ENCODE data around the gene ZNF622.
"Not testable (repeated sequence)": the region's sequence is repeated elsewhere in the genome, so short reads cannot be mapped to it uniquely, and the experiment has no call there.

The ZNF622 gene

GRCh38 chr5:16480821-16481538 is 15.4 kb upstream of the ZNF622 start:
- no peak for DNase-seq (ENCODE audit: low read depth in 2 of 3, low spot score in 2 of 3)

DNA sequence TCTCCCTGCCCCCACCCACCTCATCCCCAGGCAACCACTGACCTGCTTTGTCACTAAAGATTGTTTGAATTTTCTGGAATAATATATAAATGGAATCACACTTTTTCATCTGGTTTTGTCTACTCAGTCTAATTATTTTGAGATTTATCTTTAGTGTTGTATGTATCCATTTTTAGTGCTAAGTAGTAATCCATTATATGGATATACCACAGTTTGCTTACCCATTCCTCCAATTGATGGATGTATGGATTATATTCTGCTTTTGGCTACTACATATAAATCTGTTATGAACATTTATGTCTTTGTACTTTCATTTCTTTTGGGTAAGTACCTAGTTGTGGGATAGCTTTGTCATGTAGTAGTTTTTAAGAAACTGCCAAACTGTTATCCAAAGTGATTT is 14.5 kb upstream of the ZNF622 start:
- DNase-seq (ENCODE audit: low read depth in 2 of 3, low spot score in 2 of 3): no peak

- DNase-seq (ENCODE audit: low read depth in 2 of 3, low spot score in 2 of 3): no peak
Measured at GRCh38 chr5:16477541-16477940, 11.9 kb upstream of the ZNF622 start.

GRCh38 chr5:16476417-16476816 is 10.8 kb upstream of the ZNF622 start:
- DNase-seq (ENCODE audit: low read depth in 2 of 3, low spot score in 2 of 3): not testable (repeated sequence)

- no peak for DNase-seq (ENCODE audit: low read depth in 2 of 3, low spot score in 2 of 3)
Measured at GRCh38 chr5:16471387-16471786, 5.8 kb upstream of the ZNF622 start.

DNA sequence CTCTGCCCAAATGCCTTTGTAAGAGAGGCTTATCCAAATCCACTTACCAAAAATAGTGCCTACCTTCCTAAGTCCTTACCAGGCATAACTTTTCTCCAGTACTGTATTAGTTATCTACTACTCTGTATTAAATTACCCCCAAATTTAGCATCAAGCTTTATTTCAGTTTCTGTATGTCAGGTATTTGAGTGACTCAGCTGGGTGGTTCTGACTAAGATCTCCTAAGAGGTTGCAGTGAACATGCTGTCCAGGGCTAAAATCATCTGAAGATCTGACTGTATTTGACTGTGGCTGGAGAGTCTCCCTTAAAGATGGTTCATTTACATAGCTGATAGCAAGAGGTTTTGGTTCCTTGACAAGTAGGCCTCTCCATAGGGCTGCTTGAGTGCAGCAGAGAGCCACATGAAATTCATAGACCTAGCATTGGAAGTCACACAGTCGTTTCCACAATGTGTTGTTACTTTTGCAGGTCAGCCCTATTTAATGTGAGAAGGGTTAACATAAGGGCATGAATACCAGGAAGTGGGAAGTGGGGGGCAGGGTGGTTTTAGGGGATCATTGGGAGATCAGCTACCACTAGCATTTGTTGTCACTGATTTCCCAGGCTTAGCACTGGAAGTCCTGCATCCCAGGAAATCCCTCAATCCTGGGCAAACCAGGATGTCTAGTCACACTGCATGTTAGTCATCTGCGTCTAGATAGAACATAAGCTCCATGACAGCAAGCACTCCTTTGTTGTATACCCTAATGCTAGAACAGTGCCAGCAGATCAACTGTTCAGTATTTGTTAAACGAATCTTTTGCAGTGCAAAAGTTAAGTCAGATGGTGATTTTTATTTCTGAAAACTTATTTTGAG is 2.0 kb upstream of the ZNF622 start:
- no peak for DNase-seq (ENCODE audit: low read depth in 2 of 3, low spot score in 2 of 3)

DNA sequence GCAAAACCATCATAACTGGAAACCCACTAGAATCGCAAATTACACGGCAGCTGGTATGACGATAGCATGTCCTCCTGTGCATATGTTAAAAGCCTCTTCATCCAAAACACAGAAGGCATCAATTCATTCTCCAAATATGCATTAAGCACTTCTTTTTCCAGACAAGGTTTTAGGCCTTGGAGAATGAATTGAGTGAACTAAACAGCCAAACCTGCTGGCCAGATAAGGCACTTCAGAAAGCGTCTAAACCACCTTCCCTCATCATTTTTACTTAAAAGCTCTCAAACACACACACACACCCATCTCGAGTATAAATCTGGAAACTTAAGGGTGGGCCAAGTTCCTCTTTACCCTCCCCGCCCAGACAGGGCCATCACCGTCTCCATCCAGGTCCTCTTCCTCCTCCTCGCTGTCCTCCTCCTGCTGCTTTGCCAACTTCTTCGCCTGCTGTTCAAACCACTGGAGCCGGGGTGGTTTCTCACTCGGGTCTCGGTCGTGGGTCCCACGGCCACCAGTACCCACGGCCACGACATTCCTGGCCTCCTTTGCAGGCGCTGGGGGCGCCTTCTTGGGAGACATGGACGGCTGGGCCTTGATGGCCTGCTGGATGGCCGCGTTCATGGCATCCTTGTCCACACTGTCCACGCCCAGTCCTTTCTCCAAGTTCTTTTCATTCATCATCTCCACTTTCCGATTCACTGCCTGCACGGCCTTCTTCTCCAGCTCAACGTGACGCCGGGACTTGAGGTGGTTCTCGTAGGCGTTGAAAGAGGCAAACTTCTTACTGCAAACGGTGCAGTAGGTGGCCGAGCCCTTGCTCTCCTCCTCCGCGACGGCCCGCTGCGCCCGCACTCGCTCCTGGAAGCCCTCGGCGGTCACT is 696 bp downstream of the ZNF622 start:
- DNase-seq (ENCODE audit: low read depth in 2 of 3, low spot score in 2 of 3): no peak

DNA sequence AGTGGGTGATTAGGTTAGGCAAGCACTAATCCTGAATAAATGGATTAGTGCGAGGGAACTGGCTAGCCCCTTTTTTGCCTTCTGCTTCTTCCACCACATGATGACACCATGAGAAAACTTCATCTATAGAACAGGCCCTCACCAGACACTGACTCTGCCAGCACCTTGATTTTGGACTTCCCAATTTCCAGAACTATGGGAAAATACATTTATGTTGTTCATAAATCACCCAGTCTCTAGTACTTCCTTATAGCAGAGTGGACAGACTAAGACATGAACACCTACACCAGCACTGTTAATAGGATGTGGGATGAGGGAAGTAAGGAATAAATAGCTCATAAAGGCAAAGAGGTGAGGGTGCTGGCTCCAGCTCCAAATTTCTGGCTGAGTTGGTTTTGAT is 1.4 kb downstream of the ZNF622 start:
- DNase-seq (ENCODE audit: low read depth in 2 of 3, low spot score in 2 of 3): no peak

GRCh38 chr5:16461782-16462181 is 3.8 kb downstream of the ZNF622 start:
- no peak for DNase-seq (ENCODE audit: low read depth in 2 of 3, low spot score in 2 of 3)

- no peak for DNase-seq (ENCODE audit: low read depth in 2 of 3, low spot score in 2 of 3)
Measured at GRCh38 chr5:16461026-16461425, 4.6 kb downstream of the ZNF622 start.

DNA sequence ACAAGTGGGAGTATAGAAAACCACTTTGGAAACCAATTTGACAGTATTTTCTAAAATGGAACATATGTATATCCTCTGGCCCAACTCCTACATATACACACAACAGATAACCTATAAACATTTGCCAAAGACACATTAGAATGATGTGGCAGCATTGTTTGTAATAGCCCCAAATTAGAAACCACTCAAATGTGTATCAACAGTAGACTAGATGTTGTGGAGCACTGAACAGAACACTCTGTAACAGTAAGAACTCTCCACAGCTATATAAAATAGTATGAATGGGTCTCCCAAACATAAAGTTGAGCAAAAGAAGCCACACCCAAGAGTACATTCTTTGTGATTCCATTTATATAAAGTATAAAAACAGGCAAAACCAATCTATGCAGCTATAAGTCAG is 6.1 kb downstream of the ZNF622 start:
- DNase-seq (ENCODE audit: low read depth in 2 of 3, low spot score in 2 of 3): no peak

DNA sequence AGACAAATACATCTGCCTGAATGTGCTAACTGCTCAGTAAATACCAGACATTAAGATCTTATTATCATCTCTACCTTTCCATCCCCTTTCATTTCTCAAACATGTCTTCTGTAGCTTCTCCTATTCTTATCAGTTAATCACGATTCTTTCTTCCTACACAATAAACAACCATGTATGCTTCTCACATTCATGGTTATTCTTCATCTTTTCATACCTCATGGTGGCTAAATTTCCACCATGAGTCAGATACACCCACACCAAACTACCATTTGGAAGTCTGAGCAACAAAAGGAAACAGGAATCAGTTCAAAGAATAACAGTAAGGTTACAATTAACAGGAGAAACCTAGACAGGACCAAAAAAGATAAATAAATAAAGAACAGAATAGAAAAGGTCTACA is 7.7 kb downstream of the ZNF622 start:
- no peak for DNase-seq (ENCODE audit: low read depth in 2 of 3, low spot score in 2 of 3)

DNA sequence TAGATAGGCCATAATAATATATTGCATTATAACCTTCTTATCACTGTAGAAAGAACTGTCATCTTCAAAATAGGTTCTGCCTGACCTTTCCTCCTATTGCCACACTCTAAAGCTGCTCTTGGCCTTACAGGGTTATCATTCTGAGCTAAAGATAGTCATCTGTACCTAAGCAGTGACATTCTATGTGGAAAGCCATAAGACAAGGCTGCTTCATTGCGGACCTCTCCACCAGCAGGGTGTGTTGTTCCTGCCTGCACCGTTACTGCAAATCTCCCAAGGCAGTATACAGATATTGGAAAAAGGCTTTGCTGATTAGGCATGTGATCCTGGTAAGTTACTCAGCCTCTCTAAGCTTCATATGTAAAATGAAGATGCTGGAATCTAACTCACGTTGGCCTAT is 8.1 kb downstream of the ZNF622 start:
- no peak for DNase-seq (ENCODE audit: low read depth in 2 of 3, low spot score in 2 of 3)

GRCh38 chr5:16456103-16456832 is 9.3 kb downstream of the ZNF622 start:
- DNase-seq (ENCODE audit: low read depth in 2 of 3, low spot score in 2 of 3): no peak

DNA sequence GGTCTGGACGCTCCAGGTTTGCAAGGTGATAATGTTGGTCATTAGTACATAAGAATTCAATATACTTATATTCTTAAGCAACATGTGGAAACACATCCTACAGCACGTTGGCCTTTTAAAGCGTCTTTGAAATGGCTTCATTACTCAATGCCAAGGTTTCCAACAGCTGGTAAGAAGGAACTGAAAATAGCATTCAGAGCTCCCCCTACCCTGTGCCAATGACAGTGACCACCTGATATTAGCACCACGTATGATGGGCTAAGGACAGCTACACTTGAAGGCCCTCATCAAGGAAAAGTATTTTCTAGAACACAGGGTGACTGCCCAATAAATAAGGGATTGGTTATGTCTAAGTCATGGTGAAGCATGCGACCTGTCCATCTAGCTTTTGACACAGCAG is 9.9 kb downstream of the ZNF622 start:
- DNase-seq (ENCODE audit: low read depth in 2 of 3, low spot score in 2 of 3): no peak

GRCh38 chr5:16454686-16455085 is 10.9 kb downstream of the ZNF622 start:
- DNase-seq (ENCODE audit: low read depth in 2 of 3, low spot score in 2 of 3): no peak

- DNase-seq (ENCODE audit: low read depth in 2 of 3, low spot score in 2 of 3): no peak
Measured at GRCh38 chr5:16453609-16454008, 12.0 kb downstream of the ZNF622 start.

GRCh38 chr5:16450163-16450562 is 15.4 kb downstream of the ZNF622 start:
- no peak for DNase-seq (ENCODE audit: low read depth in 2 of 3, low spot score in 2 of 3)

DNA sequence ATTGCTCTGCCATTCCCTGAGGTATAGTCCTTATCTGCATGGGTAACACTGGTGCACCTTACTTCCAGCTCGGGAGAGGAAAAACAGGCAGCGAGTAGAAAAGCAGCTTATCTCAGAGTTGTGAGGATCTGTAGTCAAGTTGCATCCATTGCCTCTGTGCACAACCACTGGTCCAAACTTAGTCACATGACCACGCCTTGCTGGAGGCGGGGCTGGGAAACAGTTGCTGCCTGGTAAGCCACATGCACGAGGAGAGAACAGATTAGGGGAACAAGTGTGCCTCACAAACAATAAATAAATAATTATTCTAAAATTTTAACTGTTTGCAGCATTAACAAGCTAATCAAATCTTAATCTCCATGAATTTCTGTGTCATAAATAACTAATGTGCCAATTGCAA is 18.6 kb downstream of the ZNF622 start:
- DNase-seq (ENCODE audit: low read depth in 2 of 3, low spot score in 2 of 3): no peak

DNA sequence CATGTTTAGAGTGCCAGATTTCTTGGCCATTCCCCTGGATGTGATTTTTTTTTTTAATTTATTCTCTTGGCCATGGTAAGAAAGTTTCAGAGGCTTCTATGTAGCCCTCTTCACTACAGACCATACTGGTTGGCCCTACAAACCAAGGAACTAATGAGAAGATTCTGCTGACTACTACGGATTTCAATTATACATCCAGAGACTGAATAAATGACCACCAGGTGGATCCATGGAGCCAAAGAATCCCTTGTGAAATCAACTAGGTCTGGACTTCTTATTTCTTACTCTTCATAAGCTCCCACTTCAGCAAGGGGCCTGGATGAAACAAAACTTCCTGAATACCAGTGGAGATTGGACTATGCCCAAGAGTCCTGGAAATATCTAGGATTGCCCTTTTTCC is 27.6 kb downstream of the ZNF622 start:
- DNase-seq (ENCODE audit: low read depth in 2 of 3, low spot score in 2 of 3): no peak

Data from activated CD8-positive, alpha-beta memory T cell treated with anti-CD3 and anti-CD28 coated beads for 48 hours (primary cell).